Stomach (tissue), 9 donors: ENCODE data around the gene STX2. TPM values are rescaled to one million over a fixed set of nuclear protein-coding genes. Genes with fewer than 3 reads are reported as not detected.
"Not testable (repeated sequence)": the region's sequence is repeated elsewhere in the genome, so short reads cannot be mapped to it uniquely, and the experiment has no call there.

Experiments
- DNase-seq, 2 donors: peaks; one replicate each; pipeline versions ENCODE4 v3.0.0 to v3.0.0-alpha.2; 2013 to 2019
- H3K27ac ChIP-seq, 5 donors: fragments of 200-600 bp in 4 of 5; sonication (generic) in 4 of 5; one replicate each; pipeline ENCODE4 v1.5.1; 2013 to 2019; ENCODE audit warnings: mild to moderate bottlenecking in 1 of 5, moderate library complexity in 1 of 5
- H3K27me3 ChIP-seq, 3 donors: fragments of 200-600 bp; sonication (generic); one replicate each; pipeline ENCODE4 v1.5.1; 2017 to 2019; ENCODE audit warnings: mixed run types in 1 of 3
- H3K36me3 ChIP-seq, 4 donors: fragments of 200-600 bp; sonication (generic); 1 replicate in 3 of 4; 2 replicates in 1 of 4; pipeline ENCODE4 v1.5.1; 2016 to 2019
- H3K4me1 ChIP-seq, 4 donors: fragments of 200-600 bp; sonication (generic); one replicate each; pipeline ENCODE4 v1.5.1; 2016 to 2019
- H3K4me3 ChIP-seq, 4 donors: fragments of 200-600 bp; sonication (generic) in 3 of 4; one replicate each; pipeline ENCODE4 v1.5.1; 2016 to 2019; ENCODE audit warnings: mild to moderate bottlenecking in 1 of 4
- H3K9me3 ChIP-seq, 4 donors: fragments of 200-600 bp; sonication (generic); one replicate each; pipeline ENCODE4 v1.5.1; 2016 to 2019
- CTCF ChIP-seq, 7 experiments: fragments of 450-650 bp in 4 of 7; fragments of 200-600 bp in 3 of 7; sonication (generic) in 3 of 7; IDR thresholded peaks; one replicate each; pipeline ENCODE4 v1.5.1; 2016 to 2019; ENCODE audit warnings: antibody characterized with exemption in 7 of 7, control low read depth in 2 of 7, mild to moderate bottlenecking in 1 of 7
- EP300 ChIP-seq: sonication (generic); formaldehyde crosslinking; IDR thresholded peaks from one replicate; pipeline ENCODE4 v1.6.1; 2017; ENCODE audit warnings: antibody characterized with exemption
- POLR2A ChIP-seq, 4 donors: fragments of 450-650 bp; IDR thresholded peaks; one replicate each; pipeline ENCODE4 v1.6.1; 2016; ENCODE audit warnings: antibody characterized with exemption in 4 of 4, control low read depth in 2 of 4, mild to moderate bottlenecking in 1 of 4, moderate library complexity in 1 of 4
- POLR2AphosphoS5 ChIP-seq, 3 donors: sonication (generic); formaldehyde crosslinking; IDR thresholded peaks; one replicate each; pipeline ENCODE4 v1.6.1; 2016; ENCODE audit warnings: antibody characterized with exemption in 3 of 3
- WGBS, 5 donors: extraction: QIAGEN DNeasy Blood & Tissue Kit in 3 of 5; methylation state at CpG; one replicate each; pipeline versions ENCODE4 v1.1.5 to v1.1.7; 2013 to 2018; 5-methylcytosine and 5-hydroxymethylcytosine counted together
- intact Hi-C: fragments of 100-400 bp; cut with DNase I; formaldehyde crosslinking; loops from one replicate; pipeline ENCODE4 v1.15.1; 2023; ENCODE audit warnings: low total_unique reads
- polyA plus RNA-seq, 3 donors: library from polyadenylated mRNA; stranded (reverse); fragments of 200-250 nt; gene quantifications; one replicate each; pipeline ENCODE4 v1.2.3, GENCODE V29; 2013
- total RNA-seq, 5 donors: library from RNA; depleted of rRNA; stranded (reverse); fragments of >200 nt; gene quantifications; one replicate each; pipeline versions ENCODE4 v1.1.0 to v1.2.3, GENCODE V29; 2014 to 2016
- donor health status: healthy with polysubstance abuse.
- donor health status: Bipolar disorder and iron deficiency.
- donor health status: healthy.

The STX2 gene
- total and polyA plus RNA-seq, 8 donors = 5.3 to 27.2 (median 8.7) TPM

GRCh38 chr12:130871286-130872178, 32.5 kb upstream of the STX2 start, which contains the start of gene RAN:
Gene RAN, plus strand, starts transcription at chr12:130872066. Its CDS starts 528 bp downstream, at chr12:130872594.
- TF ChIP-seq CTCF (IDR thresholded peaks at IDR 0.05) = no peak
- peak; percentile 2 to 42 (median 40) for TF ChIP-seq POLR2AphosphoS5 (IDR thresholded peaks at IDR 0.05)
- 4 to 8% (median 6%) methylated on average over 49 to 113 of the region's 118 CpGs for WGBS, 5 donors

GRCh38 chr12:130870442-130871285, 31.6 kb upstream of the STX2 start:
- Histone ChIP-seq H3K27me3 (no peaks in the 10 kb centered on the region), H3K4me1 (peaks cover 15 to 39% (median 27%) of the 10 kb centered on the region in 4 donors), H3K4me3 (peak overlapping the region; percentile 87 to 96 (median 94)), H3K27ac (peak overlapping the region; percentile 82 to 98 (median 89)), H3K36me3 (peaks cover 14 to 28% (median 25%) of the 10 kb centered on the region in 4 donors), H3K9me3 (no peaks in the 10 kb centered on the region)
- peak in 5 of 7 experiments; percentile 14 to 44 (median 38) for TF ChIP-seq CTCF (IDR thresholded peaks at IDR 0.05)
- TF ChIP-seq POLR2A (IDR thresholded peaks at IDR 0.05) = no peak
- peak in 1 of 3 donors; percentile 56 for TF ChIP-seq POLR2AphosphoS5 (IDR thresholded peaks at IDR 0.05)
- 45 to 53% (median 49%) methylated on average over 31 of the region's 31 CpGs for WGBS, 5 donors
- intact Hi-C loops = no loop called here
- peak; percentile 58 to 89 for DNase-seq

More at GRCh38 chr12:130871286-130872178, 32.5 kb upstream of the STX2 start, which contains the start of gene RAN:
- Histone ChIP-seq H3K9me3 (no peaks in the 10 kb centered on the region), H3K27me3 (no peaks in the 10 kb centered on the region), H3K36me3 (peaks cover 21 to 37% (median 34%) of the 10 kb centered on the region in 4 donors), H3K4me1 (peaks cover 15 to 39% (median 27%) of the 10 kb centered on the region in 4 donors), H3K4me3 (peak within 1 kb of the TSS; percentile 87 to 96 (median 94)), H3K27ac (peak within 1 kb of the TSS; percentile 82 to 98 (median 96))
- DNase-seq = peak; percentile 93 to 98
- intact Hi-C loops = no loop called here

GRCh38 chr12:130868412-130868811, 29.4 kb upstream of the STX2 start:
- TF ChIP-seq POLR2A (IDR thresholded peaks at IDR 0.05) (no peak), CTCF (IDR thresholded peaks at IDR 0.05) (no peak), EP300 (no peak), POLR2AphosphoS5 (IDR thresholded peaks at IDR 0.05) (no peak)
- H3K9me3 ChIP-seq = no peaks in the 10 kb centered on the region
- H3K4me3 ChIP-seq = no peak overlapping the region
- intact Hi-C loops = no loop called here
- peaks cover 0 to 6% (median 2%) of the 10 kb centered on the region in 4 donors for H3K36me3 ChIP-seq
- DNase-seq = no peak
- WGBS, 5 donors = 42 to 67% (median 56%) methylated on average over 4 of the region's 4 CpGs
- H3K4me1 ChIP-seq = peaks cover 13 to 20% (median 19%) of the 10 kb centered on the region in 4 donors
- H3K27me3 ChIP-seq = no peaks in the 10 kb centered on the region
- no peak overlapping the region for H3K27ac ChIP-seq

GRCh38 chr12:130863298-130863697, 24.2 kb upstream of the STX2 start:
- intact Hi-C loops = no loop called here
- 64 to 75% (median 74%) methylated on average over 5 of the region's 5 CpGs for WGBS, 5 donors
- H3K9me3 ChIP-seq = no peaks in the 10 kb centered on the region
- no peak for TF ChIP-seq POLR2A (IDR thresholded peaks at IDR 0.05)
- TF ChIP-seq POLR2AphosphoS5 (IDR thresholded peaks at IDR 0.05) = no peak
- peak in 1 of 2 donors; percentile 38 for DNase-seq
- H3K27me3 ChIP-seq = peaks cover 0 to 10% (median 0%) of the 10 kb centered on the region in 3 donors
- H3K36me3 ChIP-seq = no peaks in the 10 kb centered on the region
- no peak overlapping the region for H3K27ac ChIP-seq
- no peak overlapping the region for H3K4me3 ChIP-seq
- H3K4me1 ChIP-seq = no peaks in the 10 kb centered on the region

GRCh38 chr12:130862771-130863170, 23.7 kb upstream of the STX2 start:
- 88 to 96% (median 95%) methylated on average over 8 of the region's 8 CpGs for WGBS, 5 donors

More at GRCh38 chr12:130862771-130863170, 23.7 kb upstream of the STX2 start:
- H3K27ac ChIP-seq, H3K36me3 ChIP-seq, H3K4me3 ChIP-seq, intact Hi-C loops, H3K9me3 ChIP-seq, H3K4me1 ChIP-seq, DNase-seq: not testable (repeated sequence)
- H3K27me3 ChIP-seq = peaks cover 0 to 14% (median 0%) of the 10 kb centered on the region in 3 donors
